HCT116 (cell line): ENCODE data around the gene ESRRG.

Source experiments
- CTCF ChIP-seq, 3 experiments: fragments of 200-600 bp in 1 of 3; sonication (generic) in 1 of 3; IDR thresholded peaks in 2 of 3; conservative IDR thresholded peaks in 1 of 3; 2 replicates each; pipeline ENCODE4 v1.5.1; 2012 to 2017; ENCODE audit warnings: low read depth in 2 of 3, low read length in 2 of 3, antibody characterized with exemption in 1 of 3, borderline replicate concordance in 1 of 3, control low read depth in 1 of 3, mild to moderate bottlenecking in 1 of 3, mixed read lengths in 1 of 3, mixed run types in 1 of 3, moderate library complexity in 1 of 3; ENCODE audit not compliant: insufficient read depth in 1 of 3
- EGR1 ChIP-seq: IDR thresholded peaks from 2 replicates; pipeline ENCODE4 v1.6.1; 2012; ENCODE audit warnings: low read depth
- EZH2 ChIP-seq: fragments of 200-600 bp; sonication (generic); IDR thresholded peaks from 2 replicates; pipeline ENCODE4 v1.6.1; 2017; ENCODE audit warnings: antibody characterized with exemption, mixed run types
- POLR2A ChIP-seq: IDR thresholded peaks from 2 replicates; pipeline ENCODE4 v1.7.0; 2011; ENCODE audit warnings: borderline replicate concordance; ENCODE audit not compliant: insufficient read depth, insufficient read length; ENCODE audit errors: extremely low read depth
- REST ChIP-seq: IDR thresholded peaks from 2 replicates; pipeline ENCODE4 v1.6.1; 2012; ENCODE audit warnings: low read depth
- SIN3A ChIP-seq: IDR thresholded peaks from 2 replicates; pipeline ENCODE4 v1.6.1; 2012; ENCODE audit warnings: low read depth
- TCF7L2 ChIP-seq: IDR thresholded peaks from 2 replicates; pipeline ENCODE4 v1.7.0; 2011; ENCODE audit warnings: borderline replicate concordance, inconsistent platforms; ENCODE audit not compliant: insufficient read depth, insufficient read length; ENCODE audit errors: extremely low read depth
- YY1 ChIP-seq: IDR thresholded peaks from 2 replicates; pipeline ENCODE4 v1.6.1; 2011; ENCODE audit warnings: low read length, low read depth, moderate library complexity, mild to moderate bottlenecking; ENCODE audit not compliant: insufficient replicate concordance; ENCODE audit errors: extremely low read depth

GRCh38 chr1:216617081-216617875 is 106.0 kb downstream of the ESRRG start:
- TF ChIP-seq EGR1, result no peak
- TF ChIP-seq EZH2, result no peak
- TF ChIP-seq CTCF (IDR thresholded peaks at IDR 0.05 in 2 of 3, conservative IDR thresholded peaks at IDR 0.05 in 1 of 3; ENCODE audit: borderline replicate concordance in 1 of 3, insufficient read depth in 1 of 3, low read depth in 2 of 3, low read length in 2 of 3), result no peak
- TF ChIP-seq REST, result no peak
- TF ChIP-seq POLR2A, result no peak
- TF ChIP-seq SIN3A, result no peak
- TF ChIP-seq YY1, result no peak
- no peak for TF ChIP-seq TCF7L2
